Cardiac septum (tissue), 1 donor: ENCODE measurements around the gene TPSG1. TPM values are rescaled to one million over a fixed set of nuclear protein-coding genes. Genes with fewer than 3 reads are reported as not detected.
"Not testable (repeated sequence)": the region's sequence is repeated elsewhere in the genome, so short reads cannot be mapped to it uniquely, and the experiment has no call there.

Experiments
- DNase-seq: peaks from one replicate; pipeline ENCODE4 v3.0.0-alpha.2; 2020; ENCODE audit warnings: low spot score
- intact Hi-C: fragments of 100-400 bp; cut with DNase I; formaldehyde crosslinking; loops from one replicate; pipeline ENCODE4 v1.14.0; 2022
- total RNA-seq: library from RNA; stranded (reverse); fragmentation: NEBNext Ultra II Directional; extraction: Animal tissue kit (Norgen Biotek cat#: 25700); gene quantifications from one replicate; pipeline ENCODE4 v1.2.1, GENCODE V29; 2021
- donor health status: DM: no; HTN: no; CAD: no.

Gene TPSG1
- total RNA-seq, 1 donor from 2014 or later, result not detected

DNA sequence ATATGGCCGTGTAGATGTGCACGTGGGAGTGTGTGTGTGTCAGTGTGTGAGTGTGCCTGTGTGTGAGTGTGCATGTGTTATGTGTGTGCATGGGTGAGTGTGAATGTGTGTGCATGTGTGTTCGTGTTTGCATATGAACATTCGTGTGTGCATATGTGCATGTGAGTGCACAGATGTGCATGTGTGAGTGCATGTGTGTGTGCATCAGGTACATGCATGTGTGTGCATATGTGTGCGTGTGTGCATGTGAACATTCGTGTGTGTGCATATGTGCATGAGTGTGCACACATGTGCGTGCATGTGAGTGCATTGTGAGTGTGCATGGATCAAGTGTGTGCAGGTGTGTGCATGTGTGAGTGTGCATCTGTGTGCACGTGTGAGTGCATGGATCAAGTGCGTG lies 12.9 kb upstream of the TPSG1 start:
- DNase-seq, result no peak
- intact Hi-C loops, result no loop called here

DNA sequence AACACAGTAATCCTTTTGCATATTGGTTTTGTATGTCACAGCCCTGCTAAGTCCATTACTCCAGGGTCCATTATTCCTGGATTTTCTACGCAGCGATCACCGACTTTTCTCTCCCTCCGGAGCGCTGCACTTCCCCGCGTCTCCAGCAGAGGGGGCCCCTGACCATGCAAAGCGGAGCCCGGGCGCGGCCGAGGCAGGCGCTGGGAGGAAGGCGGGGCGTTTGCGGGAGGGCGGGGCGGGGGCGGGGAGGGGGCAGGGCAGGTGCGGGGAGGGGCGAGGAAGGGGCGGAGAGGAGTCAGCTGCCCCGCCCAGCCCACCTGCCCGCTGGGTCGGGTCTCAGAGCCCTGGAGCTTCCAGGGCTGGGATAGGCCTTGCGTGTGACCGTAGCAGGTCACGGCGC lies 11.6 kb upstream of the TPSG1 start:
- intact Hi-C loops, DNase-seq: not testable (repeated sequence)

DNA sequence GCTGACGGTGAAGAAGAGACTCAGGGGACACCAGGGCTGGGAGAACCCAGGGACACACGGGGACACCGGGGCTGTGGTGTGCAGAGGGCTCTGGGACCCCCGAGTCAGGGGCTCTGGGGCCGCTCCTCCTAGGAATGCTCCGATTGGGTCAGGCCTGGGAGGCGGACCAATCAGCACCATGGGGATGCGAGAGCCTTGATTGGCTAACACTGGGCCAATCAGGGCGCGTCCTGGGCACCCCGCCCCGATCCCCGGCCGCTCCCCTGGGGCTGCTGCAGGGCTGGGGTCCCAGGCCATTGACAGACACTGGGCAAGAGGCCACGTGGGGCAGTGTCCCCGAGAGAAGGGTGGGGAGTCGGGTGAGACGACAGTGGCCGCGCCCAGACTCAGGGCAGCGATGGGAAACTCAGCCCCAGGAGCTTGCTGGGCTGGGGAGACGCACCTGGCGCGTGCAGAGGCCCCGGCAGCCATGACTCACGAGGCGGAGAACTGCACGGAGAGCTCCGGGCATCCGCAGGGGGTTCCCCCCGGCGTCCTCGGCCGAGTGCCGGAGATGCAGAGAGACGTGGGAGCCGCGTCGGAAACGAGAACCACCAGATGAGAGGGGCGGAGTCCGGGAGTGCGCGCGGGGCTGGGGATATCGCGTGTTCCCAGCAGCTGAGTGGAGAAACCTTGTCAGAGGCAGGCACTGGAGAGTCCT lies 7.1 kb upstream of the TPSG1 start:
- DNase-seq, intact Hi-C loops: not testable (repeated sequence)

DNA sequence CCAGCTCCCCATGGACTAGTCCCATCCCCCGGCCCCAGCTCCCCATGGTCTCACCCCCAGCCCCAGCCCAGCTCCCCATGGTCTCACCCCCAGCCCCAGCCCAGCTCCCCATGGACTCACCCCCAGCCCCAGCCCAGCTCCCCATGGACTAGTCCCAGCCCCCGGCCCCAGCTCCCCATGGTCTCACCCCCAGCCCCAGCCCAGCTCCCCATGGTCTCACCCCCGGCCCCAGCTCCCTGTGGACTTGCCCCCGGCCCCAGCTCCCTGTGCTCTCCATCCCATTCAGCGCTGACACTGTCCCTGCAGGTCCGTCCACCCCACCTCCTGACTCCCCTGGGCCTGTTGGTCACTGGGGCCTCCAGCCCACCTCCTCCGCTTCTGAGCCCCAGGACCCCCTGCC lies 6.2 kb upstream of the TPSG1 start:
- DNase-seq, intact Hi-C loops: not testable (repeated sequence)

DNA sequence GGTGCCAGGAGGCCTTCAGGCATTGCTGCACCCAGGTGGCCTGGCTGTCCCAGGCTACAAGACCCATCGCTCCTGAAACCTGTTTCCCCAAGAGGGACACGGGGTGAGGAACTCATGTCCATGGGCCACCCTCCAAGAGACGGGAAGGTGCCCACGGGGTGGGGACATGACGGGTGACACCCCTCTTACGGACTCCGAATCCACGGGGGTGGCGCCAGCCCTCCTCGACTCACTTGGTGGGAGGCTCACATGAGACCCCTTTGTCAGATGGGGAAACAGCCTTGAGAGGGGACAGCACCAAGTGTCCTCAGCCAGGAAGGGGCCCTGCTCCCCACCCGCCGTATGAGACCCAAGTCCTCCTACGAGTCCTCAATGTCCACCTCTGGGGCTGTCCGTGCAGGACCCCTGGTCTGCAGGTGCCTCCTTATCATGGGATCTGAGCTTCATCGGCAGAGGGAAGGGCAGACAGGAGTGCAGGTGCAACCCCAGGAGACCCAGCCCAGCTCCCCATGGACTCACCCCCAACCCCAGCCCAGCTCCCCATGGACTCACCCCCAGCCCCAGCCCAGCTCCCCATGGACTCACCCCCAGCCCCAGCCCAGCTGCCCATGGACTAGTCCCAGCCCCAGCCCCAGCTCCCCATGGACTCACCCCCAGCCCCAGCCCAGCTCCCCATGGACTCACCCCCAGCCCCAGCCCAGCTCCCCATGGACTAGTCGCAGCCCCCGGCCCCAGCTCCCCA lies 5.6 kb upstream of the TPSG1 start:
- intact Hi-C loops, DNase-seq: not testable (repeated sequence)

DNA sequence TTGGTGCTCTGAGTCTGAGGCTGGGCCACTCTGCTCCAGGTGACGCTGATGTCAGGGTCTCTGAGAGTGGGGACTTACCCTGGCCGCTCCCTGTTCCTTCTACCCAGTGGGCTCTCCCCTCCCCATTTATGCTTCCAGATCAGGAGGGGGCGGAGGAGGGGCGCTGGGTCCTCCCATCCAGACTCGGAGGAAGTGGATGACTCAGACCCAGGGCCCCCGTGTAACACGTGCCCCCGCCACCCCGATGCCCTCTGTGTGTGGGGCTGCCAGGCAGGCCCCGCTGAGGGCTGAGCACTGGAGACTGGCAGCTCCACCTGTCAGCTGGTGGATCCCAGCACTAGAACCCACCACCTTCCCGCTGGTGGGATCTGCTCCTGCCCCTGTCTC lies 5.0 kb upstream of the TPSG1 start, which contains the start of gene TPSB2:
Gene TPSB2, minus strand, starts transcription at position 101 of the 387 bp plus-strand sequence. CDS start 233 bp downstream, outside the sequence.
- intact Hi-C loops, result not testable (repeated sequence)

DNA sequence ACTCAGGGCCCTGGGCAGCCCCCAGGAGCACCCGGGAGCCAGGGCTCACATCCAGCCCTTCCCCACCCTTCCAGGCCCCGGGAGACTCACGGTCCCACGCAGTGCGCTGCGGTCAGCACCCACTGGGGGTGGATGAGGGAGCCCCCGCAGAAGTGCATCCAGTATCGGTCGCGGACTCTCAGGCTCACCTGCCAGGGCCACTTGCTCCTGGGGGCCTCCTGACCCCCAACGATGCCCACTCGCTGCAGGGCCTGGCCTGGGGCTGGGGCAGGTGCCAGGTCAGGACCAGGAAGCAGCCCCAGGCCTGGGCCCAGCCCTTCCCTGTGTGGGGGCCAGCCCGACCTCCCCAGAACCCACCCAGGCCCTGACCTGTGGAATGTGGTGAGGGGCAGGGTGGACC lies 4.4 kb upstream of the TPSG1 start:
- DNase-seq, result not testable (repeated sequence)

More for the DNA sequence above, 5.0 kb upstream of the TPSG1 start, which contains the start of gene TPSB2:
- not testable (repeated sequence) for DNase-seq

DNA sequence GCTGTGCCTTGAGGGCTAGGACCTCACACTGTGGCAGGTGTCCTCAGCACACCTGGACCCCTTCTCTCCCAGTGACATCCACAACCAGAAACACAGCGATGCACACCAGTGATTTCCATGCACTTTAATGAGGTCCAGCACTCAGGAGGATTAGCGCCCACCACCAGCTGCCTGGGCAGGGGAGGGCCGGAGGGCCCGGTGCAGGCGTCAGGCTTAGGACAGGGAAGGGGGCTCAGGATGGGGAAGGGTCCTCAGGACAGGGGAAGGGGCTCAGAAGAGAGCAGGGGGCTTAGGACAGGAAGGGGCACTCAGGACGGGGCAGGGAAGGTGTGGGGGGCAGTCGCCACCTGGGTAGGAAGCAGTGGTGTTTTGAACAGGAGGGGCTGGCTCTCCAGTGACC lies 3.2 kb upstream of the TPSG1 start:
- intact Hi-C loops, DNase-seq: not testable (repeated sequence)

More for the DNA sequence above, 4.4 kb upstream of the TPSG1 start:
- intact Hi-C loops, result not testable (repeated sequence)

DNA sequence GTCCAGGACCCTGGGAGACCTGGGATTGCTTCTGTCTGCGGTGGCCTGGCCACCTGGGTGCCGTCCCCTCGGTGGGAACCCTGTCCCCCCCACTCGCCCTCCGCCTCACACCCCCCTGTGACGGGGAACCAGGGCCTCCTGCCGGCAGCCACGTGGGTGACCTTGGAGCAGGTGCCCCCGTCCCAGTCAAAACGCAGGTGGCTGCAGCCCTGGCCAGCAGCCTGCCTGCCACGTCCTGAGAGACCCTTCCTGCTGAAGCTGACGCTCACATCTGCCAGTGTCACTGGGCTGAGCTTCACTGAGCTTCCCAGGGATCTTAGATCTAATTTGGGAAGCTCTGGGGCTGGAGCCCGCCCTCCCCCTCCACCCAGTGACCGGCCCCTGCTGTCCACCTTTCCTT lies 1.6 kb upstream of the TPSG1 start:
- intact Hi-C loops, DNase-seq: not testable (repeated sequence)

DNA sequence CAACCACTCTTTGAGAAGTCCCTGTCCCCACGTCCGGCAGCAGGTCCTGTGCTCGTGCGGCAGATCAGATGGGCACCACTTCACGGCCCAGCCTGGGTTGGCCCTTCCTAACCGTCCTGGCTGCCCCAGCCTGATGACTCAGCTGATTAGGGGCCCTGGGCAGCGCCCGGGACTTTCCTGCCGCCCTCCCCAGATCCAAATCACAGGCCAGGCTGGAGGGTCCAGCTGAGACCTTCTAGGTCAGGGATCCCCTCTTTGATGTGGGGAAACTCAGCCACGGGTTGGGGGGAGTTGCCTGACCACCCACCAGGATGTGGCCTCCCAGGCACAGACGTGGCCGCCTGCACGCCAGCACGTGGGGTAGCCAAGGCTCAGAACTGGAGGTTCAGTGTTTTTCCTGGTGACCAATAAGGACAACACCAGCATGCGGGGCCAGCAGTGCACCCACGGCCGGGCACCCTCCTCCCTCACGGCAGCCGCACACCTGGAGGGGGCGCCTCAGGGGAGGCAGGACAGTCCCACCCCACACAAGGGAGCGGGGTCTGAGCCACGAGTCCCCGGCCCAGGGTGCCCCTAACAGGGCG lies 752 bp upstream of the TPSG1 start:
- intact Hi-C loops, DNase-seq: not testable (repeated sequence)

DNA sequence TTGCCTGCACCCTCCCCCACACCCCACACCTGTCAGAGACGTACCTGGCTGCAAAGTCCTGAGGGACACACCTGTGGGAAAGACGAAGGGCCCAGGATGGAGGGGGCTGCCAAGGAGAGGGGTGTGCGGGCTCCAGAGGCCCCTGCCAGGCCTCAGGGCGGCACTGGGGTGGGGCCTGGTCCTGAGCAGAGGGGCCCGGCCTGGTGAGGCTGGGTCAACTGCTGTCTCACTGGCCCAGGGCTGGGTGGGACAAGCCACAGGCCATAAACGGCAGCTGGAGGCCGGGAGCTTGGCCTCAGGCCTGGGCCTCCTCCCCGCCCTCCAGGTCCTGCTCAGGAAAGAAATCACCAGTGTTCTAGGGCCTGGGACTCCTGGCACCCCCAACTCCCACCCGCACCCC lies 510 bp downstream of the TPSG1 start:
- intact Hi-C loops, result no loop called here
- DNase-seq, result no peak

DNA sequence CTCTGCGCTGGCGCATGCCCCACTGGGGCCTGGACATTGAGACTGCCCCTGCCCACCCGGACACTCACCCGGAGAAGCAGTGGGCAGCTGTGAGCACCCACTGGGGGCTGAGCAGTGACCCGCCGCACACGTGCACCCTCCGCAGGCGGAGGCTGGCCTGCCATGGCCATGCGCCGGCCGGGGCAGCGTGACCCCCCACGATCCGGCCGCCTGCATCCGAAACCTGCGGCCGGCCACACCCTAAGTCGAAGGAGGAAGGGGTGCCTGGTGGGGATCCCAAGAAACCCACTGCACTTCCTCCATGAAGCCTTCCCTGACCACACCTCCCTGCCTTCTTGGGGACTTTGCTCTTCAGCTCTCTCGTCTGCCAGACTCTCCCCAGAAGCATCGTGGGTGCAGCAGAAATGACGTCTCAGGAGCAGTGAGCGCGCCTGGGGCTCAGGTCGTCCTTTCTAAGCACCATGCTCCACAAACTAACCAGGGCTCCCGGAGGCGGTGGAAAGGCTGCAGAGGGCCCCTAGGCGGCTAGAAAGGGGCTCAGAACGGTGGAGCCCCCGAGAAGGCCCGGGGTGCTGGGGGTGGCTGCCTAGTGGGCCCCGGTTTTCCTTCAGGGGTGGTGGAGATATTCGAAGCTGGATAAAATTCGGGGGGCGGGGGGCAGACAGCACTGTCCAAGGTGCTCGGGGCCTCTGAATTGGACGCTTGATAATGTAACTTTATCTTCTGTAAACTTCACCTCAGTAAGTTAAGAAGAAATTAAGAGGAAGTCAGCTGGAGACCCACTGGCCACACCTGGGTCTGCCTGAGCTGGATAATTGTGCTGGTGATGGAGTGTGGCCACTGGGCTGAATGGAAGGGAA lies 1.5 kb downstream of the TPSG1 start:
- no peak for DNase-seq
- intact Hi-C loops, result no loop called here

DNA sequence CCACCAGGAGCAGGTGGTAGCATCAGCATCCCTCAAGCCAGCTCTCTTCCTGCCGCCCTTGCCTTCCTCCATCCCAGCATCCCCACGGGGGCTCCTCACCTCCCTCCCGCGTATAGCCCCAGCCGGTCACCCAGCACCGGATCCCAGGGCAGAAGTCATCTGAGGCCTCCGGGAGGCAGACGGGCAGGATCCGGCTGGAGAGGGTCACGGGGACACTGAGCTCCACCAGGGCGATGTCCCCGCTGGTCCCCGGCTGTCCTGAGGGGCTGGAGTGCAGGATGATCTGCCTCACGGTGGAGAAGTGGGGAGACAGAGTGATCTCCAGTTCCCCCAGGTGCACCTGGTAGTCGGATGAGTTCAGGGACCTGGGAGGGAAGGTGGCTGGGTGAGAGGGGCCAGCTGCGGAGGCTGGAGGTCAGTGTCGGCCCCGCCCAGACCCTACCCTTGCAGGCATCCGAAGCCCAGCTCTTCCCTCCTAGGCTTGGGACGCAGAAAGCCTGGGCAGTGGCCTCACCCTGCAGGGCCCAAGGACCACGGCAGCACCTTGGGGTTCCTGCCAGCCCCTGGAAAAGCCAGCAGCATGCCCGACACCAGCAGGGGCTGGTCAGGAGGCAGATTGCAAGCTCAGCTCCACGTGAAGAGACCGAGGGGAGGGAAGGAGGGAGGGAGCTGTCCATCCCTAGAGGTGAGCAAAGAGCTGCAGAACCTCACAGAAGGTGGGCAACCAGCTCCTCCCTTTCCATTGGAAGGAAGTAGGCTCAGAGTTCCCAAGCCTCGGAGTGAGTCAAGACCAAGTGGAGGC lies 2.3 kb downstream of the TPSG1 start:
- intact Hi-C loops, result no loop called here
- no peak for DNase-seq

DNA sequence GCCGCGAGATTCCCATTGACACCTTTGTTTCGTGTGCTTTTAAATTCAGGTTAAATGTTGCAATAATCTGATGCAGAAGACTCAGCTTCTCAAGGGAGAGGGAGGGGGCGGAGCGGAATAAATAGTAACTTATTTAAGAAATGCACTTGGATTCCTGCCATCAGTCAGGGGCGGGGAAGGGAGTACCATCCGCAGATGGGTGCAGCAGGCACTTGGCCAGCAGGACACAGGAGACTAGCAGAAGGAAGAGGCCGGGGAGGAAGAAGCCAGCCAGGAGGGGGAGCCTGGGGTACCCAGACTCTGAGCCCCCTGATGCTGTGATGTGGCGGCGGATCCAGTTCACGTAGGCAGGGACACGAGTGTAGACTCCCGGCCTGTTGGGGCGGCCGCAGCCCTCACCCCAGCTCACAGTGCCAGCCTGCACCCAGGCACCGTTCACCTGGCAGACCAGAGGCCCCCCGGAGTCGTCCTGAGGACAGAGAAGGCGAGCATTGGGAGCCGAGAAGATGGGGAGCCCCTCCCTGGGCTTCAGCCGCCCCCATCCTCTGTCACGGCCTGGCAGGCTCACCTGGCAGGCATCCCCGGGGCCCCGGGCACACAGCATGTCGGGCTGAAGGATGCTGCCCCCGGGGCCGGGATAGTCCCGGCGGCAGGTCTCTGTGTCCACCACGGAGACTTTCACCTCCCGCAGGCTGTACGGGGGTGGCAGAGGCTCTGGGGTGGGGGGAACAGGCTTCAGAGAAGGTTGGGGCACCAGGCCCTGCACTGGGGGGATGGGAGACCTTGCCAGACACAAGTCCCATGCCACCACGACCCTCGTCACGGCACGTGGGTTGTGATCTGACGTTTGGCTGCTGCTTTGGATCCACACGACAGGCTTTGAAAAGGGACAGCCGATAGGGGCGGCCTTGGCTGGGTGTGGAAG lies 3.2 kb downstream of the TPSG1 start:
- DNase-seq, result no peak
- intact Hi-C loops, result no loop called here

DNA sequence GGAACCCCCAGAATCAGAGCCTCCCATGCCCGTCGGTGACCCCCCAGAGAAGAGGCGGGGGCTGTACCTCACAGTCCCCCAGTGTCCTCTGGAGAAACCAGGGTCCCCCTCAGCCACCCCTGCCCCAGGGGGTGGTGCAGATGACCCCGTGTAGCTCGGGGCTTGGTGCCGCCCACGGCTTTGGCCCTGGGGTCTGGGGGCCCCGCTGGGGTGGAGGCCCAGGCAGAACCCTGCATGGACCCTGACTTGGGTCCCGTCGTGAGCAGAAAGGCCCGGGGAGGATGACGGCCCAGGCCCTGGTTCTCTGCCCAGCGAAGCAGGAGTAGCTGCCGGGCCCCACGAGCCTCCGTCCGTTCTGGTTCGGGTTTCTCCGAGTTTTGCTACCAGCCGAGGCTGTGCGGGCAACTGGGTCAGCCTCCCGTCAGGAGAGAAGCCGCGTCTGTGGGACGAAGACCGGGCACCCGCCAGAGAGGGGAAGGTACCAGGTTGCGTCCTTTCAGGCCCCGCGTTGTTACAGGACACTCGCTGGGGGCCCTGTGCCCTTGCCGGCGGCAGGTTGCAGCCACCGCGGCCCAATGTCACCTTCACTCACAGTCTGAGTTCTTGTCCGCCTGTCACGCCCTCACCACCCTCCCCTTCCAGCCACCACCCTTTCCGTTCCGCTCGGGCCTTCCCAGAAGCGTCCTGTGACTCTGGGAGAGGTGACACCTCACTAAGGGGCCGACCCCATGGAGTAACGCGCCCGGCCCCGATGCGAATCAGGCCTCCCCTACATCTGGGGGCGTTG lies 4.0 kb downstream of the TPSG1 start:
- intact Hi-C loops, result no loop called here
- no peak for DNase-seq

DNA sequence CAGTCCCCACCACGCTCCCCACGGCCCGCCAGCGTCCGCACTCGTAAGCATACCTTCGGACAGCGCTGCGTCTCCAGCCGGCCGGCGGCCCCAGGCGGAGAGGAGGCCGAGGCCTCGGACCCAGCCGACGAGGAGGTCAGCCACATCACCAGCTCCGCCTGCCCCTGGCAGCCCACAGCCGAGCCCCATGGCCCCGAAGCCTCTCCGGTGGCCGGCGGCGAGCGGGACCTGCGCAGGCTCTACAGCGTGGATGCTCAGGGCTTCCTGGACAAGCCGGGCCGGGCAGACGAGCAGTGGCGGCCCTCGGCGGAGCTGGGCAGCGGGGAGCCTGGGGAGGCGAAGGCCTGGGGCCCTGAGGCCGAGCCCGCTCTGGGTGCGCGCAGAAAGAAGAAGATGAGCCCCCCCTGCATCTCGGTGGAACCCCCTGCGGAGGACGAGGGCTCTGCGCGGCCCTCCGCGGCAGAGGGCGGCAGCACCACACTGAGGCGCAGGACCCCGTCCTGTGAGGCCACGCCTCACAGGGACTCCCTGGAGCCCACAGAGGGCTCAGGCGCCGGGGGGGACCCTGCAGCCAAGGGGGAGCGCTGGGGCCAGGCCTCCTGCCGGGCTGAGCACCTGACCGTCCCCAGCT lies 4.9 kb downstream of the TPSG1 start:
- DNase-seq, result no peak
- intact Hi-C loops, result no loop called here
